ENCODE results near the gene PLEKHH3. TPM values are rescaled to one million over a fixed set of nuclear protein-coding genes. Genes with fewer than 3 reads are reported as not detected.

PLEKHH3 gene
- total and polyA plus RNA-seq, 10 of the 15 experiments (the other 5 are each of a cell fraction or from before 2014, with no cell fraction given): 0.31 to 38.0 (median 11.0) TPM

DNA sequence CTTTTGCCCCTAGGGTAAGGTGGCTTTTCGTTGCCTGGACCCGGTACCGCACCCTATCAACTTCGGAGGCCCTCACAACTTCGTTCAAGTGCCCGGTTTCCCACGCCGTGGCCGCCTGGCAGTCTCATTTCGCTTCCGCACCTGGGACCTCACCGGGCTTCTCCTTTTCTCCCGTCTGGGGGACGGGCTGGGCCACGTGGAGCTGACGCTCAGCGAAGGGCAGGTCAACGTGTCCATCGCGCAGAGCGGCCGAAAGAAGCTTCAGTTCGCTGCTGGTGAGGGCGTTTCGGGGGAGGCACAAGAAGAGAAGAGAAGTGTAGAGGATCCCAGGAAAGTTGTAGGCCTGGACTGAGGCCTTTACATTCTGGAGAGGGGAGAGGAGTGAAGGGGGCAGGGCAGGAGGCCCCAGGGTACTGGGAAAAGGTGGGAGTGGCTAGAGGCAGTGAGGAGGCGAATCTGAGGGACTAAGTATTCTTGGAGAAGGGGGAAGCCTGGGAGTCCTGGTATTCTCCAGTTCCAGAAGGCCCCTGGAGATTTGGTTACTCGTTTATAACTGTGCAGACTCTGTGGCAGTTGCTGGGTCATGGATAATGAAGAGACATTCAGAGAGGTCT is 11.0 kb upstream of the PLEKHH3 start:
- SMC1A ChIA-PET (ENCODE audit: uncharacterized antibody, unreplicated experiment): no interaction called here
- in situ Hi-C loops (cut with MboI): no loop called here
- Histone ChIP-seq H3K4me1 (ENCODE audit: control insufficient read depth, insufficient read depth, low read length) (no peaks in the 10 kb centered on the region), H3K9me3 (replicated peaks; ENCODE audit: control insufficient read depth, insufficient read depth, low read length) (no peaks in the 10 kb centered on the region; the same call in 2 of the 3 replicates), H3K4me3 (no peak overlapping the region), H3K27ac (ENCODE audit: control insufficient read depth, insufficient read depth) (no peak overlapping the region), H3K36me3 (ENCODE audit: control insufficient read depth in 2 of 2, insufficient read depth in 2 of 2, low read length in 1 of 2) (peaks cover 11 to 12% of the 10 kb centered on the region in 2 experiments; a peak in 3 of 4 replicates), H3K27me3 (replicated peaks in 1 of 2; ENCODE audit: control insufficient read depth in 2 of 2, insufficient read depth in 2 of 2, low read length in 1 of 2) (no peaks in the 10 kb centered on the region), H3K4me2 (ENCODE audit: control insufficient read depth, insufficient read depth) (no peak overlapping the region), H2AFZ (ENCODE audit: control insufficient read depth, low read depth, low read length) (no peak overlapping the region), H4K20me1 (ENCODE audit: control insufficient read depth, insufficient read depth) (no peaks in the 10 kb centered on the region), H3K79me2 (ENCODE audit: control insufficient read depth, insufficient read depth, low read length) (peaks cover 11% of the 10 kb centered on the region), H3K9ac (ENCODE audit: control insufficient read depth, insufficient read depth, low read length) (no peak overlapping the region)
- CTCF ChIA-PET: no interaction called here
- RAD21 ChIA-PET (ENCODE audit: unreplicated experiment): no interaction called here
- intact Hi-C loops (cut with micrococcal nuclease; ENCODE audit: unreplicated experiment): no loop called here
- TF ChIP-seq, protein P1, sequence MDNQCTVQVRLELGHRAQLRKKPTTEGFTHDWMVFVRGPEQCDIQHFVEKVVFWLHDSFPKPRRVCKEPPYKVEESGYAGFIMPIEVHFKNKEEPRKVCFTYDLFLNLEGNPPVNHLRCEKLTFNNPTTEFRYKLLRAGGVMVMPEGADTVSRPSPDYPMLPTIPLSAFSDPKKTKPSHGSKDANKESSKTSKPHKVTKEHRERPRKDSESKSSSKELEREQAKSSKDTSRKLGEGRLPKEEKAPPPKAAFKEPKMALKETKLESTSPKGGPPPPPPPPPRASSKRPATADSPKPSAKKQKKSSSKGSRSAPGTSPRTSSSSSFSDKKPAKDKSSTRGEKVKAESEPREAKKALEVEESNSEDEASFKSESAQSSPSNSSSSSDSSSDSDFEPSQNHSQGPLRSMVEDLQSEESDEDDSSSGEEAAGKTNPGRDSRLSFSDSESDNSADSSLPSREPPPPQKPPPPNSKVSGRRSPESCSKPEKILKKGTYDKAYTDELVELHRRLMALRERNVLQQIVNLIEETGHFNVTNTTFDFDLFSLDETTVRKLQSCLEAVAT (IDR thresholded peaks at IDR 0.05): no peak
- TF ChIP-seq, protein P2, sequence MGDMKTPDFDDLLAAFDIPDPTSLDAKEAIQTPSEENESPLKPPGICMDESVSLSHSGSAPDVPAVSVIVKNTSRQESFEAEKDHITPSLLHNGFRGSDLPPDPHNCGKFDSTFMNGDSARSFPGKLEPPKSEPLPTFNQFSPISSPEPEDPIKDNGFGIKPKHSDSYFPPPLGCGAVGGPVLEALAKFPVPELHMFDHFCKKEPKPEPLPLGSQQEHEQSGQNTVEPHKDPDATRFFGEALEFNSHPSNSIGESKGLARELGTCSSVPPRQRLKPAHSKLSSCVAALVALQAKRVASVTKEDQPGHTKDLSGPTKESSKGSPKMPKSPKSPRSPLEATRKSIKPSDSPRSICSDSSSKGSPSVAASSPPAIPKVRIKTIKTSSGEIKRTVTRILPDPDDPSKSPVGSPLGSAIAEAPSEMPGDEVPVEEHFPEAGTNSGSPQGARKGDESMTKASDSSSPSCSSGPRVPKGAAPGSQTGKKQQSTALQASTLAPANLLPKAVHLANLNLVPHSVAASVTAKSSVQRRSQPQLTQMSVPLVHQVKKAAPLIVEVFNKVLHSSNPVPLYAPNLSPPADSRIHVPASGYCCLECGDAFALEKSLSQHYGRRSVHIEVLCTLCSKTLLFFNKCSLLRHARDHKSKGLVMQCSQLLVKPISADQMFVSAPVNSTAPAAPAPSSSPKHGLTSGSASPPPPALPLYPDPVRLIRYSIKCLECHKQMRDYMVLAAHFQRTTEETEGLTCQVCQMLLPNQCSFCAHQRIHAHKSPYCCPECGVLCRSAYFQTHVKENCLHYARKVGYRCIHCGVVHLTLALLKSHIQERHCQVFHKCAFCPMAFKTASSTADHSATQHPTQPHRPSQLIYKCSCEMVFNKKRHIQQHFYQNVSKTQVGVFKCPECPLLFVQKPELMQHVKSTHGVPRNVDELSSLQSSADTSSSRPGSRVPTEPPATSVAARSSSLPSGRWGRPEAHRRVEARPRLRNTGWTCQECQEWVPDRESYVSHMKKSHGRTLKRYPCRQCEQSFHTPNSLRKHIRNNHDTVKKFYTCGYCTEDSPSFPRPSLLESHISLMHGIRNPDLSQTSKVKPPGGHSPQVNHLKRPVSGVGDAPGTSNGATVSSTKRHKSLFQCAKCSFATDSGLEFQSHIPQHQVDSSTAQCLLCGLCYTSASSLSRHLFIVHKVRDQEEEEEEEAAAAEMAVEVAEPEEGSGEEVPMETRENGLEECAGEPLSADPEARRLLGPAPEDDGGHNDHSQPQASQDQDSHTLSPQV (IDR thresholded peaks at IDR 0.05): no peak
- no peak for TF ChIP-seq SREBF1 (IDR thresholded peaks at IDR 0.05; ENCODE audit: low read length)
- FAIRE-seq (no peak), DNase-seq (ENCODE audit: low read depth, low spot score) (no peak), ATAC-seq (no peak)
- BruUV-seq (replicated peaks): no TSS peak
- WGBS (ENCODE audit: insufficient coverage, insufficient replicate concordance, low lambda C conversion rate, missing lambda C conversion rate): 90% methylated on average over 26 of the region's 27 CpGs
- POLR2A ChIA-PET: no interaction called here
